GM19452 (cell line): Measurements from ENCODE around the gene IRX6.

ENCODE experiments used
- ATAC-seq: cut with Tn5 transposase; IDR thresholded peaks from one replicate; pipeline ENCODE4 v1.9.1; 2021; ENCODE audit not compliant: unreplicated experiment

The IRX6 gene

GRCh38 chr16:55364811-55365210, 40.8 kb downstream of the IRX6 start:
- ATAC-seq = no peak

- no peak for ATAC-seq
These were observed 43.4 kb downstream of the IRX6 start for GRCh38 chr16:55367301-55367811.

GRCh38 chr16:55367866-55368603, 44.0 kb downstream of the IRX6 start:
- ATAC-seq = no peak

- ATAC-seq = no peak
These were observed 45.1 kb downstream of the IRX6 start for GRCh38 chr16:55369151-55369550.

- ATAC-seq = no peak
These were observed 46.9 kb downstream of the IRX6 start for GRCh38 chr16:55370762-55371482.

- ATAC-seq = no peak
These were observed 48.9 kb downstream of the IRX6 start for GRCh38 chr16:55372792-55373488.

- ATAC-seq = no peak
These were observed 49.5 kb downstream of the IRX6 start for GRCh38 chr16:55373489-55373832.

- ATAC-seq = no peak
These were observed 52.0 kb downstream of the IRX6 start for GRCh38 chr16:55376045-55376444.

- ATAC-seq = no peak
These were observed 52.7 kb downstream of the IRX6 start for GRCh38 chr16:55376567-55377167.

- ATAC-seq = no peak
These were observed 53.8 kb downstream of the IRX6 start for GRCh38 chr16:55377840-55378239.

- no peak for ATAC-seq
These were observed 54.6 kb downstream of the IRX6 start for GRCh38 chr16:55378616-55379015.

GRCh38 chr16:55379371-55379770, 55.4 kb downstream of the IRX6 start:
- no peak for ATAC-seq

GRCh38 chr16:55379876-55380390, 55.9 kb downstream of the IRX6 start:
- ATAC-seq = no peak
